Left lung (tissue), 10 donors: ENCODE results near the gene RECQL5. TPM values are rescaled to one million over a fixed set of nuclear protein-coding genes. Genes with fewer than 3 reads are reported as not detected.
A peak's percentile ranks its signal among the peaks of the same experiment; 100 is the strongest.

Experiments
- ATAC-seq: fragments of 200-7000 bp; cut with Tn5 transposase; one replicate; pipeline ENCODE4 v1.9.1; 2020; ENCODE audit warnings: moderate library complexity
- DNase-seq, 4 donors: peaks; one replicate each; pipeline ENCODE4 v3.0.0-alpha.2; 2013 to 2020
- H3K27ac ChIP-seq, 2 donors: fragments of 200-600 bp; sonication (generic) in 1 of 2; one replicate each; pipeline versions ENCODE4 v1.5.0 to v1.8.0; 2020 to 2021
- H3K27me3 ChIP-seq, 2 donors: fragments of 200-600 bp; sonication (generic) in 1 of 2; one replicate each; pipeline versions ENCODE4 v1.5.0 to v1.8.0; 2020 to 2021
- H3K36me3 ChIP-seq, 2 donors: fragments of 200-600 bp; sonication (generic) in 1 of 2; one replicate each; pipeline versions ENCODE4 v1.5.0 to v1.8.0; 2020 to 2021
- H3K4me1 ChIP-seq, 2 donors: fragments of 200-600 bp; one replicate each; pipeline ENCODE4 v1.8.0; 2021
- H3K4me3 ChIP-seq, 2 donors: fragments of 200-600 bp; sonication (generic) in 1 of 2; one replicate each; pipeline versions ENCODE4 v1.5.0 to v1.8.0; 2020 to 2021; ENCODE audit warnings: mild to moderate bottlenecking in 1 of 2
- H3K9me3 ChIP-seq, 2 donors: fragments of 200-600 bp; sonication (generic) in 1 of 2; one replicate each; pipeline versions ENCODE4 v1.5.0 to v1.8.0; 2020 to 2021
- CTCF ChIP-seq, 2 donors: fragments of 200-600 bp; sonication (generic) in 1 of 2; IDR thresholded peaks; one replicate each; pipeline versions ENCODE4 v1.5.0 to v1.8.0; 2021; ENCODE audit warnings: antibody characterized with exemption in 2 of 2
- intact Hi-C, 2 donors: fragments of 100-400 bp; cut with DNase I; formaldehyde crosslinking; loops; one replicate each; pipeline versions ENCODE4 v1.11.2 to v1.14.2; 2022
- polyA plus RNA-seq, 6 donors: library from polyadenylated mRNA; unstranded; fragments of 120-200 nt; gene quantifications; one replicate each; pipeline ENCODE4 v1.2.1, GENCODE V29; 2013; ENCODE audit not compliant: insufficient read length in 6 of 6
- total RNA-seq, 2 donors: library from RNA; stranded (reverse); fragmentation: NEBNext Ultra II Directional; extraction: Animal tissue kit (Norgen Biotek cat#: 25700); gene quantifications; one replicate each; pipeline ENCODE4 v1.2.1, GENCODE V29; 2021
- donor health status: DM: no; HTN: yes; CAD: no.
- donor health status: DM: no; HTN: no; CAD: no.

Gene RECQL5
- total and polyA plus RNA-seq, 8 donors, result 28.5 to 43.0 (median 34.5) TPM

GRCh38 chr17:75683583-75683982, 16.6 kb upstream of the RECQL5 start:
- intact Hi-C loops, result no loop called here
- DNase-seq, result no peak
- Histone ChIP-seq H3K27me3 (no peaks in the 10 kb centered on the region), H3K27ac (peak overlapping the region in 1 of 2 donors; percentile 9), H3K9me3 (no peaks in the 10 kb centered on the region), H3K4me1 (peaks cover 13 to 77% of the 10 kb centered on the region in 2 donors), H3K36me3 (peaks cover 0 to 25% of the 10 kb centered on the region in 2 donors), H3K4me3 (no peak overlapping the region)
- ATAC-seq, result peak; percentile 12
- TF ChIP-seq CTCF (IDR thresholded peaks at IDR 0.05), result no peak

- DNase-seq, result no peak
- Histone ChIP-seq H3K9me3 (no peaks in the 10 kb centered on the region), H3K27me3 (no peaks in the 10 kb centered on the region), H3K36me3 (peaks cover 0 to 37% of the 10 kb centered on the region in 2 donors), H3K27ac (peak overlapping the region in 1 of 2 donors; percentile 21), H3K4me3 (no peak overlapping the region), H3K4me1 (peaks cover 13 to 54% of the 10 kb centered on the region in 2 donors)
- no peak for TF ChIP-seq CTCF (IDR thresholded peaks at IDR 0.05)
- intact Hi-C loops, result no loop called here
- ATAC-seq, result no peak
These were observed 14.3 kb upstream of the RECQL5 start for GRCh38 chr17:75681289-75681688.

GRCh38 chr17:75680431-75680830, 13.5 kb upstream of the RECQL5 start:
- Histone ChIP-seq H3K9me3 (no peaks in the 10 kb centered on the region), H3K4me1 (peaks cover 13 to 46% of the 10 kb centered on the region in 2 donors), H3K27me3 (no peaks in the 10 kb centered on the region), H3K27ac (peak overlapping the region in 1 of 2 donors; percentile 60), H3K36me3 (peaks cover 0 to 43% of the 10 kb centered on the region in 2 donors), H3K4me3 (no peak overlapping the region)
- intact Hi-C loops, result no loop called here
- ATAC-seq (no peak), DNase-seq (no peak)
- no peak for TF ChIP-seq CTCF (IDR thresholded peaks at IDR 0.05)

- peak; percentile 92 for ATAC-seq
- H3K9me3 ChIP-seq, result no peaks in the 10 kb centered on the region
- H3K27ac ChIP-seq, result peak overlapping the region; percentile 37 to 60
- H3K4me1 ChIP-seq, result peaks cover 8 to 46% of the 10 kb centered on the region in 2 donors
- intact Hi-C loops, result no loop called here
- H3K27me3 ChIP-seq, result no peaks in the 10 kb centered on the region
- no peak overlapping the region for H3K4me3 ChIP-seq
- H3K36me3 ChIP-seq, result peaks cover 0 to 43% of the 10 kb centered on the region in 2 donors
- peak in 1 of 4 donors; percentile 64 for DNase-seq
- peak in 1 of 2 donors; percentile 17 for TF ChIP-seq CTCF (IDR thresholded peaks at IDR 0.05)
These were observed 12.8 kb upstream of the RECQL5 start for GRCh38 chr17:75679706-75680211.

- intact Hi-C loops, result no loop called here
- TF ChIP-seq CTCF (IDR thresholded peaks at IDR 0.05), result no peak
- DNase-seq (no peak), ATAC-seq (no peak)
- Histone ChIP-seq H3K9me3 (no peaks in the 10 kb centered on the region), H3K27me3 (no peaks in the 10 kb centered on the region), H3K27ac (no peak overlapping the region), H3K4me1 (peaks cover 4 to 32% of the 10 kb centered on the region in 2 donors), H3K36me3 (peaks cover 5 to 73% of the 10 kb centered on the region in 2 donors), H3K4me3 (no peak overlapping the region)
These were observed 9.5 kb upstream of the RECQL5 start for GRCh38 chr17:75676461-75676860.
